NOMO-1 (cell line): ENCODE measurements around the gene PRTFDC1.
"Not testable (repeated sequence)": the region's sequence is repeated elsewhere in the genome, so short reads cannot be mapped to it uniquely, and the experiment has no call there.

Experiments
- DNase-seq, 2 experiments: peaks; one replicate each; lab custom pipeline; 2025; ENCODE audit not compliant: unreplicated experiment in 2 of 2; lab: John Stamatoyannopoulos, UW

The PRTFDC1 gene

GRCh38 chr10:24952143-24952706, at the start of gene PRTFDC1:
Gene PRTFDC1, minus strand, starts transcription at chr10:24952606. Its CDS starts 31 bp downstream, at chr10:24952575.
- DNase-seq: peak; percentile 6 to 8

GRCh38 chr10:24998044-24998443, 45.6 kb upstream of the PRTFDC1 start:
- no peak for DNase-seq

DNA sequence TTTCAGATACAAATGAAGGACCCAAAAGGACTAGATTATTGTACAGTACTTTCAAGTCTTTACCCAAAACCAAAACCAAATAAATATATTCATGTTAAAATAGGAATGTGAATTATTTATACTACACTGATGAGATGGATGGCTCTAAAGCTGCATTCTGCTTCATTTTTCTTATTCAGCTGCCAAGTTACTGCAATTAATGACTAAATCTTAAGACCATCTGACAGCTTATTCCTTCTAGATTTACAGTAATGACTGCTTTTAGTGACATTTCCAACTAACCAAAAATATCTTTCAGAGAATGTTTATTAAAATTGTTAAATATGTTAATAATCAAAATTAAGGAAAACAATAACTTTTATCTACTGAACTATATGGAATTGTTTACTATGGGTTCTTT, 42.7 kb upstream of the PRTFDC1 start:
- no peak for DNase-seq

DNA sequence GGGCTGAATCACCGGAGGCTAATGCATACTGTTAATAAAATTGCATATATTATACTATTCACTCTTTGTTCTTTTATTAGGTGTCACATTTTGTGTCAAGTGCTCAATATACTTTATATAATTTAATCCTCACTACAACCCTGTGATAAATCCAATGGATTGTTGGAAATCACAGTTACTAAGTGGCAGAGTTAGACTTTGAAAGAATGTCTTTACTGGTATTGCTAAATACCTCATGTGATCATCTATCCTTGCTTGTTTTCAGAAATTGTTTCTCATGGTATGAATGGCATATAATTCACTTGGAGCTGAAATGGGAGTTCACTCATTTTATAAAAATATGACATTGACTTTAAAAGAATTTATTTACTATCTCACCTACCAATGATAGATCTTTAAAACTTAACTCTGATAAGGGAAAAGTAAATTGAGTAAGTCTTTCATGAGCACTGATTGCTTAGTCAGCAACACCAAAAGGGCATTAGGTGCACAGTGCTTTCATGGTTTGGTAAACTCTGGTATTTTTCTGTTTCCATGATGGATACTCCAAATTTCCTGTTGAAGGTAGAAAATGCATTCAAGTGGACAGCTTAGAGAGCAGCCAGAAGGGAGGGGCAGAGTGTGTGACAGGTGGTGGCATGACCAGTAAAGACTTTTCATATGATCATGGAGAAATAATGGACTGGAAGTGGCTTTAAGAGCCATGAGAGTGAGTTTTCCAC, 41.0 kb upstream of the PRTFDC1 start:
- DNase-seq: no peak

GRCh38 chr10:24992512-24993133, 40.2 kb upstream of the PRTFDC1 start:
- DNase-seq: no peak

- DNase-seq: no peak
Measured at GRCh38 chr10:24991298-24991697, 38.9 kb upstream of the PRTFDC1 start.

DNA sequence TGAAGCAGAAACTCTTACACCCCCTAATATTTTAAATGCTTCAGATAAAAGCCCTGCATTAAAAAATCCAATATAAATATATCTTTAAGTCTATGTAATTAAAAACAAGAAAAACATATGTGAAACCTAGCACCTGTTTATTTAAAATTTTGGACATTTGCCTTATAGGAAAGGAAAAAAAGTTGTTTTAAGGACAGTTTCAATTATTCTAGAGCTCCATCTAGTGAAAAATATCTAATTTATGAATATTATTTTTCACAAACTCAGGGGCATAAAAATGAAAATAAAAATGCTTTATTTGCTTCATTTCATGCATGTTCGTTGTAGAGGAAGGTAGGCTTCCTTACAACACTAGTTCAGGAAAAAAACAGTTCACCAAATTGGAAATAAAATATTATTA, 37.5 kb upstream of the PRTFDC1 start:
- DNase-seq: no peak

GRCh38 chr10:24988831-24989640, 36.6 kb upstream of the PRTFDC1 start:
- no peak for DNase-seq

DNA sequence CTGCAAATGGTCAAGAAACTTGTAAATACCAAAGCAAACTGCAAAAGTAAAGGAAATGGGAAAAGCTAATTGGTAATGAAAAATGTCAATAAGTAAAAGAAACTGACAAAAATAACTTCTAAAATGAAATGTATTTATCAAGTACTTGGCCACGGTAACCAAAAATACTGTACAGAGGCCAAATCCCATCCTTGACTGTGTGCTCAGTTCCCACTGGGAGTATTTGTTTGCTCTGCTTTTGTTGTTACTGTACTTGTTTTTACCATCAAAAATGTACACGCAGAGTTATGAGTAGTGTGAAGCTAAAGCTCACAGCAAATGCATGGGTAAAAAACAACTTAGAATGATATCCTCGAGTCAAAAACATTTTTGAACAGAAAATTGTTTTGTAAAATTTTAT, 32.5 kb upstream of the PRTFDC1 start:
- no peak for DNase-seq

GRCh38 chr10:24983946-24984345, 31.5 kb upstream of the PRTFDC1 start:
- no peak for DNase-seq

DNA sequence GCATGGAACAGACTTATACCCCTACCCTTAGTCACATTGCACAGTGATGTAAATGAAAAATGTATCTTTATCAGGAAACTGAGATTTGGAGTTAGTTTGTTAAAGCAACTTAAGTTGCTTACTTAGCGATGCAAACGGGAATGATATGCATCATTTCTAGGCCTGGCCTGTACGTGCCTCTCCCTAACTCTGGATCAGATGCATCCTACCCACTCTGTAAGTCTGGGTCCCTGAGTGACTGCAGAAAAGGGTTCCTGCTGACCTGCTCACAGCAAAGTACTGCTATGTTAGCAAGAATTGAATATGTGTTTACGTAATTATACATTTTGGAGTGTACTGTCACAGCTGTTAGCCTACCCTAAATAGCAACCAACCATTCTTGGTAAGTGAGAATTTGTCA, 30.7 kb upstream of the PRTFDC1 start:
- DNase-seq: no peak

DNA sequence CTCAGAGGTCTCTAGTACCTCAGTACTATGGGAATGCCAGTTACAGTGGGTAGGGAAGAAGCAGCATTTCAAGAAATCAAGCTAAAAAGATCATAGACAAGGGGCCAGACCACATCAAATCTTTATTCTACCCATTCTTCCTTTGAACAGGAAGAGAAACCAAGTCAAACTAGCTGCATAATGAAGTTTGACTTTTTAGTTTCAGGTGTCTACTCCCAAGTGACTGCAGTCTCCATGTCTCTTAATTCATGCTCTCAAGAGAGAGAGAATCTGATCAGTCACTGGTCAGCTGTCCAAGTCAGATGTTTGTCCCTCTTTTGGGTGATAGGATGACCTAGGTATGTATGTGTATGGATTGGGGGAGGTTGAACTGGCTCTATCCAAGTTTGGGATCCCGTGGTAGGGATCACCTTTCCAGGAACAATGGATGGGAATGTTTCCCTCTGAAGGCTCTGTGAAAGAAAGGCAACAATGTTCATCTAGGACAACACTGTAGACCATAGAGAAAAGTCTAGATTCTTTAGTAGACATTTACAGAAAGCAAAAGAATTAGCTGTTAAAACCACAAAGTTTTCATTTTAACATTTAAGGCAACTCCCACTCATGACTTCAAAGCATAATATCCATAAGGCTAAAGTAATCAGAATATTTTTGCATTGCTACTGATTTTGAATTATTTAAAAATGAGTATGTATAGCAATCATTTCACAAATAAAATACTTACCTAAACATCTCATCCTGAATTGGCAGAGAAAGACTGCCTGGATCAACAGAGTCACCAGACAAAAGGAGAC, 30.1 kb upstream of the PRTFDC1 start:
- DNase-seq: no peak

DNA sequence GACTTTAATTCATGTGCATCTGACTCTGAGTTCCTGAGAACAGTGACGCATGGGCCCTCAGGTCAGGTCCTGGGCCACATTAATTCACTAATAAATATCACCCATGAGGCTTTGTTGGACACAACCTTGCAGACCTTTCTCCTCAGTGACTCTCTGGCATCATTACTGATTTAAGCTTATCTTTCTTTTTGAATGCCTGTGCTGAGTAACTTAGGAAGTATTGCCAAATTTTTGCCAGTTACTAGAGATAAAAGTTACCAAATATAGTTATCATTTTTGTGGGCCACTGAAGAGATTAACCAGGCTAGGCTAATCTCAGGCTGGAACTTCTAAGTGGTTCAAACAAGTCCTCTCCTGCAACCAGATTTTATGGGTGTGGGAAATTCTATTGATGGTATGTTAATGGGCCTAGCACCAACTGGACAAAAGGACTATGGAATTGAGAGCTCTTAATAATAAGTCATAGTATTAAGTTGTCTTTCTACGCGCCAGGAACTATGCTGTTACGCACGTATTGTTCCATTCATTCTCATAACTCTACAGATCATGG, 28.8 kb upstream of the PRTFDC1 start:
- no peak for DNase-seq

DNA sequence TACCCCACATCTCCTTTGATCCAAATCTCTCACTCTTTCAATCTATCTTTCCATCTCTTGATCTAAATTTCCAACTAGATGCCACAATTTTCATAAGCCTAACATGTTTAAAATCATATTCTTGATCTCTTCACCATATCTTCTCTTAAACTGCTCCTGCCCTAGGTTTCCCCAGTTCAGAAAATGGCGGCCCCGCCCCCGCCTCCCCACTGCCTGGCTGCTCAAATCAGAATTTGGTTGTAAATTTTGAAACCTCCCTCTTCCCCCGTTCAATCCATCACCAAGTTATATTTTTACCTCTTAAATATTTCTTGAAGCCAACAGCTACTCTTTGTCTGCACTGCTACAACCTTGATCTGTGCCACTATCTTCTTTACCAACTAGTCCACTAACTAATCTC, 27.3 kb upstream of the PRTFDC1 start:
- no peak for DNase-seq

GRCh38 chr10:24974976-24975375, 22.6 kb upstream of the PRTFDC1 start:
- no peak for DNase-seq

DNA sequence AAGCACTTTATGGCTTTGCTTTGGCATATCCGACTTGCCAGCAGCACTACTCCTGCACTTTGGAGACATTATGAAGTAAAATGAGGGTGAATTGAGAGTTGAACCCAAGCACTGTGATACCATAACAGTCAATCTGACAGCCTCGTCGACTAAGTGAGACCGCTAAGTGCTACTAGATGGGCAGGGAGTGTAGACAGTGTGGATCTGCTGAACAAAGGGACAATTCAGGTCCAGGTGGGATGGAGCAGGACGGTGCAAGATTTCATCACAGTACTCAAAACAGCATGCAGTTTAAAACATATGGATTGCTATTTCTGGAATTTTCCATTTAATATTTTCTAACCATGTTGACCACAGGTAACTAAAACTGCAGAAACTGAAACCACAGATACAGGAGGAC, 20.8 kb upstream of the PRTFDC1 start:
- DNase-seq: no peak

DNA sequence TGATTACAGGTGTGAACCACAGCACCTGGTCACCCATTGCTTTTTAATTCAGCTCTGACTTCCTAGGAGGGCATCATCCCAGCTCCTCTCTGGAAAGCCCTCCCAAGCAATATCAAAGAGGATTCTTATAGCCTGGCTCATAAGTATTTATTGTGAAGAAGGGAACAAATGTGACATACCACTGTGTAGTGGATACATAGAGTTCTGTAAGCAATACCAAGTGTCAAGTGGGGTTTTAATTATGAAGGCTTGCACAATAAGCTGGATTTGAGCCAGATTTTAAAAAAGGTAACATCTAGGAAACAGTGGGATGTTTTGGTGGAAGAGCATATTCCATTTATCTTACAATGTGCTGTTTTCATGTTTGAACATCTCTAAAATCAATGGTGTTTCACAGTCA, 19.0 kb upstream of the PRTFDC1 start:
- DNase-seq: no peak

DNA sequence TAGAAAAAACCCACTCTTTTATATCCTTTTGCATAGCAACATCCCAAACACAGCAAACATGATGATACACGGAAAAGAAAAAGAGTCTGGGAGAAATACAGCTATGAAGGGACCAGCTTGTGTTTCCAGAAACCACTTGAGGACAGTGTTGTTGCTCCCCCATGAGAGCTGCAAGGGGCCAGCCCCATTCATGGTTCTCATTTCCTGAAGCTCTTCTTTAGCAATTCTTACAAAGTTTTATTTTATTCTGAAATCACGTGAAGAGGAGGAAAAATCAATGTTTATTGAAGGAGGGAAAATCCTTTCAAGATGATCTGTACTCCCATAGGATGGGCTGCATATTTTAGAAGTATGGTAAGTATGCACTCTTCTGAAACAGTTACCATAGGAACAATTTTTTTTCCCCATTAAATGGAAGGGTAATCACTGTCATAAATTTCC, 17.5 kb upstream of the PRTFDC1 start:
- no peak for DNase-seq

DNA sequence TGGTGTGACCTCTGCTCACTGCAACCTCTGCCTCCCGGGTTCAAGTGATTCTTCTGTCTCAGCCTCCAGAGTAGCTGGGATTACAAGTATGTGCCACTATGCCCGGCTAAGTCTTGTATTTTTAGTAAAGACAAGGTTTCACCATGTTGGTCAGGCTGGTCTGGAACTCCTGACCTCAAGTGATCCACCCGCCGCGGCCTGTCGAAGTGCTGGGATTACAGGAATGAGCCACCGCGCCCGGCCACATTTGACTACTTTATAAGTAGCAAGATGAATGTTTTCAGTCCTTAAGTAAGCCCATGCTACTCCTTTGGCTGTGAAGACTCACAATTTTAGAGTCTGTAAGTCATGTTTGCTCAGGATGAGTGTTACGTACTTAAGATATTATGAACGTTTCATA, 16.5 kb upstream of the PRTFDC1 start:
- not testable (repeated sequence) for DNase-seq

GRCh38 chr10:24968349-24968748, 15.9 kb upstream of the PRTFDC1 start:
- DNase-seq: no peak
